H9 (cell line): ENCODE results near the gene ZKSCAN4. TPM values are rescaled to one million over a fixed set of nuclear protein-coding genes. Genes with fewer than 3 reads are reported as not detected.

Experiments
- DNase-seq: peaks from one replicate; pipeline ENCODE4 v3.0.0-alpha.2; 2017
- H2AFZ ChIP-seq: one replicate; pipeline ENCODE4 v1.6.1; 2013; ENCODE audit warnings: mild to moderate bottlenecking, low read length, control low read depth, moderate library complexity
- H2AK5ac ChIP-seq: 2 replicates; pipeline ENCODE4 v1.6.1; 2013; ENCODE audit warnings: low read length, control low read depth, mixed read lengths; ENCODE audit not compliant: insufficient read length
- H2BK120ac ChIP-seq: one replicate; pipeline ENCODE4 v1.6.1; 2013; ENCODE audit warnings: low read depth, mild to moderate bottlenecking, low read length, control low read depth, inconsistent platforms; ENCODE audit not compliant: poor library complexity, severe bottlenecking
- H2BK12ac ChIP-seq: 2 replicates; pipeline ENCODE4 v1.6.1; 2013; ENCODE audit warnings: low read length, control low read depth, mixed read lengths, low read depth; ENCODE audit not compliant: insufficient read length
- H2BK15ac ChIP-seq: 2 replicates; pipeline ENCODE4 v1.6.1; 2013; ENCODE audit warnings: low read depth, low read length, control low read depth
- H2BK20ac ChIP-seq: one replicate; pipeline ENCODE4 v1.6.1; 2013; ENCODE audit warnings: low read depth, mild to moderate bottlenecking, low read length, control low read depth, inconsistent platforms; ENCODE audit not compliant: poor library complexity, severe bottlenecking
- H2BK5ac ChIP-seq: 2 replicates; pipeline ENCODE4 v1.6.1; 2013; ENCODE audit warnings: low read length, control low read depth, mixed read lengths; ENCODE audit not compliant: insufficient read length
- H3K14ac ChIP-seq: 2 replicates; pipeline ENCODE4 v1.6.1; 2013; ENCODE audit warnings: low read length, control low read depth; ENCODE audit not compliant: insufficient read depth
- H3K18ac ChIP-seq: 2 replicates; pipeline ENCODE4 v1.6.1; 2013; ENCODE audit warnings: low read depth, mild to moderate bottlenecking, mixed read lengths, low read length, control low read depth; ENCODE audit not compliant: insufficient read length
- H3K23ac ChIP-seq: 2 replicates; pipeline ENCODE4 v1.6.1; 2013; ENCODE audit warnings: low read length, control low read depth, mixed read lengths, low read depth; ENCODE audit not compliant: insufficient read length
- H3K23me2 ChIP-seq: 2 replicates; pipeline ENCODE4 v1.6.1; 2013; ENCODE audit warnings: low read depth, mild to moderate bottlenecking, mixed read lengths, low read length, control low read depth; ENCODE audit not compliant: insufficient read length, poor library complexity, severe bottlenecking
- H3K27ac ChIP-seq: 2 replicates; pipeline ENCODE4 v1.5.1; 2013; ENCODE audit warnings: low read length, control low read depth, mixed read lengths, low read depth; ENCODE audit not compliant: insufficient read length
- H3K27me3 ChIP-seq: 2 replicates; pipeline ENCODE4 v1.6.1; 2013; ENCODE audit warnings: low read length, control low read depth, inconsistent platforms; ENCODE audit not compliant: insufficient read depth
- H3K4ac ChIP-seq: 2 replicates; pipeline ENCODE4 v1.6.1; 2013; ENCODE audit warnings: low read depth, mild to moderate bottlenecking, control low read depth, inconsistent platforms, low read length, moderate library complexity
- H3K4me1 ChIP-seq: 2 replicates; pipeline ENCODE4 v1.6.1; 2013; ENCODE audit warnings: low read length, control low read depth, inconsistent platforms; ENCODE audit not compliant: insufficient read depth
- H3K4me2 ChIP-seq: 2 replicates; pipeline ENCODE4 v1.6.1; 2013; ENCODE audit warnings: low read length, control low read depth, mixed read lengths; ENCODE audit not compliant: insufficient read length, insufficient read depth
- H3K56ac ChIP-seq: 2 replicates; pipeline ENCODE4 v1.6.1; 2013; ENCODE audit warnings: low read depth, mild to moderate bottlenecking, mixed read lengths, low read length, control low read depth; ENCODE audit not compliant: insufficient read length
- H3K79me1 ChIP-seq: 2 replicates; pipeline ENCODE4 v1.6.1; 2013; ENCODE audit warnings: low read depth, mild to moderate bottlenecking, moderate library complexity, low read length, control low read depth, inconsistent platforms; ENCODE audit not compliant: insufficient read depth, poor library complexity, severe bottlenecking
- H3K79me2 ChIP-seq: 2 replicates; pipeline ENCODE4 v1.6.1; 2013; ENCODE audit warnings: low read length, control low read depth, inconsistent platforms; ENCODE audit not compliant: insufficient read depth
- H3K9ac ChIP-seq: 2 replicates; pipeline ENCODE4 v1.6.1; 2013; ENCODE audit warnings: low read length, control low read depth, mixed read lengths; ENCODE audit not compliant: insufficient read length; ENCODE audit errors: extremely low read depth
- H3K9me3 ChIP-seq: one replicate; pipeline ENCODE4 v1.6.1; 2013; ENCODE audit warnings: low read depth, low read length, inconsistent platforms; ENCODE audit not compliant: control insufficient read depth
- H3T11ph ChIP-seq: one replicate; pipeline ENCODE4 v1.6.1; 2013; ENCODE audit warnings: mild to moderate bottlenecking, low read length, control low read depth, inconsistent platforms
- H4K20me1 ChIP-seq: one replicate; pipeline ENCODE4 v1.6.1; 2013; ENCODE audit not compliant: control insufficient read depth, insufficient read length, insufficient read depth
- H4K5ac ChIP-seq: 2 replicates; pipeline ENCODE4 v1.6.1; 2013; ENCODE audit warnings: low read depth, mild to moderate bottlenecking, mixed read lengths, low read length, control low read depth; ENCODE audit not compliant: insufficient read length
- H4K8ac ChIP-seq: replicated peaks from 2 replicates; pipeline ENCODE4 v1.6.1; 2013; ENCODE audit warnings: low read length, control low read depth, mixed read lengths, low read depth; ENCODE audit not compliant: insufficient read length
- H4K91ac ChIP-seq: 2 replicates; pipeline ENCODE4 v1.6.1; 2013; ENCODE audit warnings: low read depth, mild to moderate bottlenecking, moderate library complexity, mixed read lengths, low read length, control low read depth; ENCODE audit not compliant: insufficient read length
- H3K27ac Mint-ChIP-seq, 3 experiments: 2 replicates in 2 of 3; 3 replicates in 1 of 3; pipeline ENCODE4 v1.8.0; 2020 to 2021; ENCODE audit warnings: mixed read lengths in 3 of 3, mild to moderate bottlenecking in 1 of 3, moderate library complexity in 1 of 3
- H3K27me3 Mint-ChIP-seq: 2 replicates; pipeline ENCODE4 v1.8.0; 2021; ENCODE audit warnings: low read depth, mild to moderate bottlenecking, moderate library complexity, mixed read lengths
- H3K36me3 Mint-ChIP-seq, 3 experiments: 2 replicates in 2 of 3; 3 replicates in 1 of 3; pipeline ENCODE4 v1.8.0; 2020 to 2021; ENCODE audit warnings: low read depth in 3 of 3, mixed read lengths in 3 of 3; ENCODE audit not compliant: insufficient read depth in 1 of 3
- H3K4me1 Mint-ChIP-seq, 2 experiments: 2 replicates each; pipeline ENCODE4 v1.8.0; 2020; ENCODE audit warnings: mixed read lengths in 2 of 2
- H3K4me3 Mint-ChIP-seq, 2 experiments: 2 replicates in 1 of 2; 3 replicates in 1 of 2; pipeline ENCODE4 v1.8.0; 2020 to 2021; ENCODE audit warnings: mild to moderate bottlenecking in 2 of 2, mixed read lengths in 2 of 2, moderate library complexity in 1 of 2
- H3K9me3 Mint-ChIP-seq, 2 experiments: 2 replicates in 1 of 2; 3 replicates in 1 of 2; pipeline ENCODE4 v1.8.0; 2020; ENCODE audit warnings: mild to moderate bottlenecking in 2 of 2, mixed read lengths in 2 of 2, moderate library complexity in 1 of 2
- CTCF ChIP-seq: fragments of 200-600 bp; sonication (generic); conservative IDR thresholded peaks from 3 replicates; pipeline ENCODE4 v1.8.0; 2021; ENCODE audit warnings: antibody characterized with exemption, mild to moderate bottlenecking
- WGBS: extraction: QIAGEN DNeasy Blood & Tissue Kit; methylation state at CpG from one replicate; pipeline ENCODE4 v1.1.7; 2013; ENCODE audit warnings: missing lambda C conversion rate, low lambda C conversion rate, mixed read lengths; ENCODE audit not compliant: insufficient read length; ENCODE audit errors: extremely low coverage; 5-methylcytosine and 5-hydroxymethylcytosine counted together
- total RNA-seq: library from RNA; stranded (reverse); gene quantifications from 2 replicates; pipeline ENCODE4 v1.2.1, GENCODE V29; 2021

The ZKSCAN4 gene
- total RNA-seq, 1 experiment from 2014 or later: 8.8 TPM

GRCh38 chr6:28218312-28219248, 33.5 kb downstream of the ZKSCAN4 start:
- H3K27me3 ChIP-seq: peaks cover 6% of the 10 kb centered on the region; the same call in 1 of the 2 replicates
- H2BK12ac ChIP-seq: no peak overlapping the region
- no peak overlapping the region for H3K4ac ChIP-seq
- no peaks in the 10 kb centered on the region for H3K9me3 Mint-ChIP-seq
- H3K9ac ChIP-seq: no peak overlapping the region
- H3K27me3 Mint-ChIP-seq: peaks cover 85% of the 10 kb centered on the region
- peaks cover 8% of the 10 kb centered on the region for H3K23me2 ChIP-seq
- peak; percentile 69 for DNase-seq
- H3K27ac ChIP-seq: no peak overlapping the region
- peak overlapping the region in 1 of 3 experiments; percentile 62; a peak in 1 of 7 replicates for H3K27ac Mint-ChIP-seq
- no peak overlapping the region for H3K18ac ChIP-seq
- H3K23ac ChIP-seq: no peak overlapping the region
- H3K4me3 Mint-ChIP-seq: peak overlapping the region; percentile 74 to 83
- H4K91ac ChIP-seq: no peak overlapping the region
- H3K4me1 Mint-ChIP-seq: peaks cover 6 to 19% of the 10 kb centered on the region in 2 experiments
- H3K4me2 ChIP-seq: peak overlapping the region; percentile 66
- 0 out of 3 replicates have a peak, but pooled peaks have one; percentile 14 for TF ChIP-seq CTCF
- no peak overlapping the region for H2BK15ac ChIP-seq
- no peak overlapping the region for H2BK20ac ChIP-seq
- H4K5ac ChIP-seq: no peak overlapping the region
- H4K8ac ChIP-seq: no peak overlapping the region
- H2AFZ ChIP-seq: no peak overlapping the region
- no peaks in the 10 kb centered on the region for H3K79me1 ChIP-seq
- H4K20me1 ChIP-seq: no peaks in the 10 kb centered on the region
- no peaks in the 10 kb centered on the region for H3K4me1 ChIP-seq
- no CpG with 5 or more reads among the region's 56 CpGs for WGBS
- H3K14ac ChIP-seq: no peak overlapping the region
- H2BK120ac ChIP-seq: no peak overlapping the region
- H3K79me2 ChIP-seq: no peaks in the 10 kb centered on the region
- no peak overlapping the region for H3K56ac ChIP-seq
- no peaks in the 10 kb centered on the region for H3K9me3 ChIP-seq
- H2AK5ac ChIP-seq: no peak overlapping the region
- H3T11ph ChIP-seq: no peak overlapping the region
- no peaks in the 10 kb centered on the region; a peak in 1 of 7 replicates for H3K36me3 Mint-ChIP-seq
- no peak overlapping the region for H2BK5ac ChIP-seq
